Uterus (tissue), 4 donors: Measurements from ENCODE around the gene BPIFA1. TPM values are rescaled to one million over a fixed set of nuclear protein-coding genes. Genes with fewer than 3 reads are reported as not detected.

Experiments
- DNase-seq, 2 donors: peaks; one replicate each; pipeline ENCODE4 v3.0.0-alpha.2; 2019 to 2020
- H3K27ac ChIP-seq, 2 donors: fragments of 200-600 bp; sonication (generic); 1 replicate in 1 of 2; 2 replicates in 1 of 2; pipeline ENCODE4 v1.5.1; 2016 to 2018
- H3K27me3 ChIP-seq, 2 donors: fragments of 200-600 bp; sonication (generic); one replicate each; pipeline ENCODE4 v1.5.1; 2018 to 2019; ENCODE audit warnings: control low read depth in 1 of 2
- H3K36me3 ChIP-seq, 2 donors: fragments of 200-600 bp; sonication (generic); one replicate each; pipeline ENCODE4 v1.5.1; 2019; ENCODE audit warnings: control low read depth in 1 of 2
- H3K4me1 ChIP-seq, 2 donors: fragments of 200-600 bp; sonication (generic); one replicate each; pipeline ENCODE4 v1.5.1; 2018 to 2019; ENCODE audit warnings: control low read depth in 1 of 2
- H3K4me3 ChIP-seq, 2 donors: fragments of 200-600 bp; sonication (generic); 1 replicate in 1 of 2; 2 replicates in 1 of 2; pipeline ENCODE4 v1.5.1; 2018 to 2019; ENCODE audit warnings: mild to moderate bottlenecking in 1 of 2
- H3K9me3 ChIP-seq, 2 donors: fragments of 200-600 bp; sonication (generic); one replicate each; pipeline ENCODE4 v1.5.1; 2019; ENCODE audit warnings: control low read depth in 1 of 2
- CTCF ChIP-seq, 4 experiments: fragments of 200-600 bp in 2 of 4; fragments of 450-650 bp in 2 of 4; sonication (generic) in 2 of 4; IDR thresholded peaks; one replicate each; pipeline ENCODE4 v1.5.1; 2016 to 2019; ENCODE audit warnings: antibody characterized with exemption in 4 of 4, mild to moderate bottlenecking in 2 of 4, moderate library complexity in 1 of 4
- POLR2A ChIP-seq, 2 donors: fragments of 450-650 bp; IDR thresholded peaks; one replicate each; pipeline ENCODE4 v1.6.1; 2016; ENCODE audit warnings: antibody characterized with exemption in 2 of 2, mild to moderate bottlenecking in 1 of 2, moderate library complexity in 1 of 2
- intact Hi-C: fragments of 100-400 bp; cut with DNase I; formaldehyde crosslinking; loops from one replicate; pipeline ENCODE4 v1.15.1; 2023; ENCODE audit warnings: low total_unique reads
- total RNA-seq, 4 donors: library from RNA; depleted of rRNA in 3 of 4; stranded (reverse); fragments of >200 nt in 3 of 4; gene quantifications; one replicate each; pipeline versions ENCODE4 v1.1.0 to v1.2.4, GENCODE V29; 2014 to 2023
- donor health status: DM: yes; HTN: yes; CAD: no.

The BPIFA1 gene
- total RNA-seq, 4 donors from 2014 or later, result not detected

GRCh38 chr20:33239418-33239817 lies 3.6 kb downstream of the BPIFA1 start:
- intact Hi-C loops, result no loop called here
- no peak for TF ChIP-seq CTCF (IDR thresholded peaks at IDR 0.05)
- no peak for TF ChIP-seq POLR2A (IDR thresholded peaks at IDR 0.05)
- Histone ChIP-seq H3K4me3 (no peak overlapping the region), H3K36me3 (no peaks in the 10 kb centered on the region), H3K27ac (no peak overlapping the region), H3K9me3 (no peaks in the 10 kb centered on the region), H3K27me3 (no peaks in the 10 kb centered on the region), H3K4me1 (no peaks in the 10 kb centered on the region)
- DNase-seq, result no peak

GRCh38 chr20:33239979-33240736 lies 4.4 kb downstream of the BPIFA1 start:
- H3K4me3 ChIP-seq, result no peak overlapping the region
- intact Hi-C loops, result no loop called here
- DNase-seq, result no peak
- no peaks in the 10 kb centered on the region for H3K9me3 ChIP-seq
- no peak for TF ChIP-seq CTCF (IDR thresholded peaks at IDR 0.05)
- TF ChIP-seq POLR2A (IDR thresholded peaks at IDR 0.05), result no peak
- no peaks in the 10 kb centered on the region for H3K27me3 ChIP-seq
- H3K36me3 ChIP-seq, result no peaks in the 10 kb centered on the region
- H3K4me1 ChIP-seq, result no peaks in the 10 kb centered on the region
- H3K27ac ChIP-seq, result no peak overlapping the region

GRCh38 chr20:33240923-33241322 lies 5.1 kb downstream of the BPIFA1 start:
- intact Hi-C loops, result no loop called here
- no peak for DNase-seq
- H3K9me3 ChIP-seq, result no peaks in the 10 kb centered on the region
- no peak overlapping the region for H3K27ac ChIP-seq
- no peaks in the 10 kb centered on the region for H3K27me3 ChIP-seq
- H3K4me3 ChIP-seq, result no peak overlapping the region
- H3K4me1 ChIP-seq, result no peaks in the 10 kb centered on the region
- no peak for TF ChIP-seq POLR2A (IDR thresholded peaks at IDR 0.05)
- TF ChIP-seq CTCF (IDR thresholded peaks at IDR 0.05), result no peak
- H3K36me3 ChIP-seq, result no peaks in the 10 kb centered on the region

- intact Hi-C loops, result no loop called here
- TF ChIP-seq CTCF (IDR thresholded peaks at IDR 0.05) (no peak), POLR2A (IDR thresholded peaks at IDR 0.05) (no peak)
Observed at GRCh38 chr20:33242319-33243100, 6.7 kb downstream of the BPIFA1 start.

GRCh38 chr20:33246077-33246476 lies 10.3 kb downstream of the BPIFA1 start:
- no peaks in the 10 kb centered on the region for H3K9me3 ChIP-seq
- intact Hi-C loops, result no loop called here
- H3K4me3 ChIP-seq, result no peak overlapping the region
- H3K27me3 ChIP-seq, result no peaks in the 10 kb centered on the region
- DNase-seq, result no peak
- no peak overlapping the region for H3K27ac ChIP-seq
- no peaks in the 10 kb centered on the region for H3K36me3 ChIP-seq
- H3K4me1 ChIP-seq, result no peaks in the 10 kb centered on the region
- no peak for TF ChIP-seq CTCF (IDR thresholded peaks at IDR 0.05)
- TF ChIP-seq POLR2A (IDR thresholded peaks at IDR 0.05), result no peak

More at GRCh38 chr20:33242319-33243100, 6.7 kb downstream of the BPIFA1 start:
- Histone ChIP-seq H3K36me3 (no peaks in the 10 kb centered on the region), H3K9me3 (no peaks in the 10 kb centered on the region), H3K4me1 (no peaks in the 10 kb centered on the region), H3K27ac (no peak overlapping the region), H3K4me3 (no peak overlapping the region), H3K27me3 (no peaks in the 10 kb centered on the region)
- DNase-seq, result no peak
